ENCODE results near the gene APH1A. TPM values are rescaled to one million over a fixed set of nuclear protein-coding genes. Genes with fewer than 3 reads are reported as not detected.

The APH1A gene
- total RNA-seq, 1 experiment from 2014 or later, result 115 TPM

DNA sequence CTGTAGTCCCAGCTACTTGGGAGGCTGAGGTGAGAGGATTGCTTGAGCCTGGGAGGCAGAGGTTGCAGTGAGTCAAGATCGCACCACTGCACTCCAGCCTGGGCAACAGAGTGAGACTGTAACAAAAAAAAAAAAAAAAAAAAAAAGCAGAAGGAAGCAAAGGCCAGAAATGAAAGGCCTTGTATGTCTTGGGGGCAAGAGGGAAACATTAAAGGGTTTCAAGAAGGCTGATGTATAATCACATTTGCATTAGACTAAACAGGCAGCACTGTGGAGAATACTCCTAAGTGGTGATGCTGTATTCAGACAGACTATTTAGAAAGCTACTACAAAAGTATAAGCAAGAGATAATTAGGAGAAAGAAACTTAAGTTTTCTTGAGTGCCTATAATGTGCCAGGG lies 43.3 kb downstream of the APH1A start:
- H4K5ac ChIP-seq (ENCODE audit: insufficient read length, low read depth, low read length), result no peak overlapping the region
- H2BK5ac ChIP-seq (ENCODE audit: insufficient read length, low read length), result no peak overlapping the region
- no peaks in the 10 kb centered on the region for H3K79me1 ChIP-seq (ENCODE audit: insufficient read depth, low read depth, low read length, poor library complexity, severe bottlenecking)
- H4K8ac ChIP-seq (replicated peaks; ENCODE audit: insufficient read length, low read depth, low read length), result no peak overlapping the region
- no peaks in the 10 kb centered on the region for H4K20me1 ChIP-seq (ENCODE audit: control insufficient read depth, insufficient read depth, insufficient read length)
- no peak overlapping the region for H2BK120ac ChIP-seq (ENCODE audit: low read depth, low read length, poor library complexity, severe bottlenecking)
- H3K4me1 Mint-ChIP-seq, result no peaks in the 10 kb centered on the region
- TF ChIP-seq, protein P1, sequence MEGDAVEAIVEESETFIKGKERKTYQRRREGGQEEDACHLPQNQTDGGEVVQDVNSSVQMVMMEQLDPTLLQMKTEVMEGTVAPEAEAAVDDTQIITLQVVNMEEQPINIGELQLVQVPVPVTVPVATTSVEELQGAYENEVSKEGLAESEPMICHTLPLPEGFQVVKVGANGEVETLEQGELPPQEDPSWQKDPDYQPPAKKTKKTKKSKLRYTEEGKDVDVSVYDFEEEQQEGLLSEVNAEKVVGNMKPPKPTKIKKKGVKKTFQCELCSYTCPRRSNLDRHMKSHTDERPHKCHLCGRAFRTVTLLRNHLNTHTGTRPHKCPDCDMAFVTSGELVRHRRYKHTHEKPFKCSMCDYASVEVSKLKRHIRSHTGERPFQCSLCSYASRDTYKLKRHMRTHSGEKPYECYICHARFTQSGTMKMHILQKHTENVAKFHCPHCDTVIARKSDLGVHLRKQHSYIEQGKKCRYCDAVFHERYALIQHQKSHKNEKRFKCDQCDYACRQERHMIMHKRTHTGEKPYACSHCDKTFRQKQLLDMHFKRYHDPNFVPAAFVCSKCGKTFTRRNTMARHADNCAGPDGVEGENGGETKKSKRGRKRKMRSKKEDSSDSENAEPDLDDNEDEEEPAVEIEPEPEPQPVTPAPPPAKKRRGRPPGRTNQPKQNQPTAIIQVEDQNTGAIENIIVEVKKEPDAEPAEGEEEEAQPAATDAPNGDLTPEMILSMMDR (conservative IDR thresholded peaks at IDR 0.05), result no peak
- H3T11ph ChIP-seq (ENCODE audit: low read length), result no peak overlapping the region
- H4K91ac ChIP-seq (ENCODE audit: insufficient read length, low read depth, low read length), result no peak overlapping the region
- H3K23me2 ChIP-seq (ENCODE audit: insufficient read length, low read depth, low read length, poor library complexity, severe bottlenecking), result no peaks in the 10 kb centered on the region
- H3K14ac ChIP-seq (ENCODE audit: insufficient read depth, low read length), result no peak overlapping the region
- no peak overlapping the region for H3K27ac ChIP-seq (ENCODE audit: insufficient read length, low read depth, low read length)
- H2AK5ac ChIP-seq (ENCODE audit: insufficient read length, low read length), result no peak overlapping the region
- no peaks in the 10 kb centered on the region for H3K27me3 Mint-ChIP-seq (ENCODE audit: low read depth)
- H3K4me3 Mint-ChIP-seq, result no peak overlapping the region
- no CpG with 5 or more reads among the region's 1 CpG for WGBS (ENCODE audit: extremely low coverage, insufficient read length, low lambda C conversion rate)
- H3K4ac ChIP-seq (ENCODE audit: low read depth, low read length), result no peak overlapping the region
- no peak overlapping the region for H3K56ac ChIP-seq (ENCODE audit: insufficient read length, low read depth, low read length)
- no peak overlapping the region for H3K23ac ChIP-seq (ENCODE audit: insufficient read length, low read depth, low read length)
- no peak overlapping the region for H3K18ac ChIP-seq (ENCODE audit: insufficient read length, low read depth, low read length)
- H3K79me2 ChIP-seq (ENCODE audit: insufficient read depth, low read length), result no peaks in the 10 kb centered on the region
- H3K9ac ChIP-seq (ENCODE audit: extremely low read depth, insufficient read length, low read length), result no peak overlapping the region
- H3K9me3 Mint-ChIP-seq, result no peaks in the 10 kb centered on the region
- no peak overlapping the region for H2BK12ac ChIP-seq (ENCODE audit: insufficient read length, low read depth, low read length)
- no peak overlapping the region for H2BK20ac ChIP-seq (ENCODE audit: low read depth, low read length, poor library complexity, severe bottlenecking)
- peaks cover 41 to 72% (median 71%) of the 10 kb centered on the region in 3 experiments; a peak in 6 of 7 replicates for H3K36me3 Mint-ChIP-seq (ENCODE audit: insufficient read depth in 1 of 3, low read depth in 3 of 3)
- no peak overlapping the region for H3K4me2 ChIP-seq (ENCODE audit: insufficient read depth, insufficient read length, low read length)
- no peak for DNase-seq
- no peaks in the 10 kb centered on the region for H3K27me3 ChIP-seq (ENCODE audit: insufficient read depth, low read length)
- H3K4me1 ChIP-seq (ENCODE audit: insufficient read depth, low read length), result no peaks in the 10 kb centered on the region
- no peak overlapping the region for H3K27ac Mint-ChIP-seq
- H2AFZ ChIP-seq (ENCODE audit: low read length), result no peak overlapping the region
- H3K9me3 ChIP-seq (ENCODE audit: control insufficient read depth, low read depth, low read length), result no peaks in the 10 kb centered on the region
- H2BK15ac ChIP-seq (ENCODE audit: low read depth, low read length), result no peak overlapping the region

All from H9 (cell line).